Measurements from ENCODE around the gene FAM131B.

The FAM131B gene

DNA sequence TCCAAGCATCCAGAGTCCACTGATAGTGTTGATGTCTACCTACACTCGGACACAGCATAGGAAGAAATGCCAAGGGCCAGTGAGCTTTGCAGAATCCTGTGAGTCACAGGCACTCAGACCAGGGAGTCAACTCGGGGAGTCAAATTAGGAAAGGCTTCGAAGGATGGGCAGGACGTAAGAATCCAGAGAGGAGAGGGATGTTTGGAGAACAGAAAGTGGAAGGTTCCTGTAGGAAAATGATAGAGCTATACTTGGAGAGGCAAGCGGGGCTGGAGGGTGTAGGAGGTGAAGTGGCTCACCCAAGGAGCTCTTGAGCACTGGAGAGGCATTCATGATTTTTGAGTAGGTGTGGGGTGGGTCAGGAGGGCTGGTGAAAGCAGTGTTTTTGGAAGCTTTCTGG, 21.6 kb upstream of the FAM131B start:
- no peak overlapping the region for H3K4me3 ChIP-seq (ENCODE audit: low read depth, low read length, poor library complexity, severe bottlenecking)
- H3K79me2 ChIP-seq (ENCODE audit: insufficient read depth, low read length), result no peaks in the 10 kb centered on the region
- no peaks in the 10 kb centered on the region for H3K9me3 ChIP-seq (ENCODE audit: low read length)
- H3F3A ChIP-seq (ENCODE audit: insufficient read depth, low read length), result no peaks in the 10 kb centered on the region
- H3K9me2 ChIP-seq (ENCODE audit: low read depth, low read length), result no peaks in the 10 kb centered on the region
- no peak overlapping the region for H3K27ac ChIP-seq (ENCODE audit: low read depth, low read length, poor library complexity, severe bottlenecking)
- no peaks in the 10 kb centered on the region for H3K36me3 ChIP-seq (ENCODE audit: insufficient read depth, low read length)
- H3K9ac ChIP-seq (ENCODE audit: low read length), result no peak overlapping the region
- no peaks in the 10 kb centered on the region for H4K20me1 ChIP-seq (ENCODE audit: insufficient read depth, low read length)
- 0 out of 2 replicates have a peak, but pooled peaks cover 4% of the 10 kb centered on the region for H3K27me3 ChIP-seq (ENCODE audit: insufficient read depth, low read length)
- peaks cover 4% of the 10 kb centered on the region for H3K4me1 ChIP-seq (ENCODE audit: insufficient read depth, low read length, severe bottlenecking)
- no peak overlapping the region for H2AFZ ChIP-seq (ENCODE audit: low read length)
- TF ChIP-seq, protein P1, sequence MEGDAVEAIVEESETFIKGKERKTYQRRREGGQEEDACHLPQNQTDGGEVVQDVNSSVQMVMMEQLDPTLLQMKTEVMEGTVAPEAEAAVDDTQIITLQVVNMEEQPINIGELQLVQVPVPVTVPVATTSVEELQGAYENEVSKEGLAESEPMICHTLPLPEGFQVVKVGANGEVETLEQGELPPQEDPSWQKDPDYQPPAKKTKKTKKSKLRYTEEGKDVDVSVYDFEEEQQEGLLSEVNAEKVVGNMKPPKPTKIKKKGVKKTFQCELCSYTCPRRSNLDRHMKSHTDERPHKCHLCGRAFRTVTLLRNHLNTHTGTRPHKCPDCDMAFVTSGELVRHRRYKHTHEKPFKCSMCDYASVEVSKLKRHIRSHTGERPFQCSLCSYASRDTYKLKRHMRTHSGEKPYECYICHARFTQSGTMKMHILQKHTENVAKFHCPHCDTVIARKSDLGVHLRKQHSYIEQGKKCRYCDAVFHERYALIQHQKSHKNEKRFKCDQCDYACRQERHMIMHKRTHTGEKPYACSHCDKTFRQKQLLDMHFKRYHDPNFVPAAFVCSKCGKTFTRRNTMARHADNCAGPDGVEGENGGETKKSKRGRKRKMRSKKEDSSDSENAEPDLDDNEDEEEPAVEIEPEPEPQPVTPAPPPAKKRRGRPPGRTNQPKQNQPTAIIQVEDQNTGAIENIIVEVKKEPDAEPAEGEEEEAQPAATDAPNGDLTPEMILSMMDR (IDR thresholded peaks at IDR 0.05; ENCODE audit: low read length), result no peak
- TF ChIP-seq EZH2 (IDR thresholded peaks at IDR 0.05; ENCODE audit: borderline replicate concordance, low read length), result no peak
- H3K4me2 ChIP-seq (ENCODE audit: low read length), result no peak overlapping the region

DNA sequence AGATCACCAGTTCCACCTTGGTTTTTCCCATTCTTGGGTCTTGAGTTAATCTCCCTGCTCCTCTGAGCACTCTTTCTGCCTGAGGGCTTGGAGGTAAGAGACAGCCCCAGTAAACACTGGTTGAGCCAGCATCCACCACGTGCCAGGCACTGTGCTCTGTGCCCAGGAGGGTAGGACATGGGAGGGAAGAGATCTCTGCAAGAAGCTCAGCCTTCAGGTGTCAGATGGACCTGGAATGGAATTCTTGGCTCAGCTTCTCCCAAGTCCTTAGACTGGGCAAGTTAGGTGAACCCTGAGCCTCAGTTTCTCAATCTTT, 21.1 kb upstream of the FAM131B start:
- Histone ChIP-seq H3K79me2 (ENCODE audit: insufficient read depth, low read length) (no peaks in the 10 kb centered on the region), H3K4me3 (ENCODE audit: low read depth, low read length, poor library complexity, severe bottlenecking) (no peak overlapping the region), H3K9ac (ENCODE audit: low read length) (no peak overlapping the region), H3K4me1 (ENCODE audit: insufficient read depth, low read length, severe bottlenecking) (peaks cover 4% of the 10 kb centered on the region), H3K4me2 (ENCODE audit: low read length) (no peak overlapping the region), H3K27me3 (ENCODE audit: insufficient read depth, low read length) (0 out of 2 replicates have a peak, but pooled peaks cover 4% of the 10 kb centered on the region), H3K9me2 (ENCODE audit: low read depth, low read length) (no peaks in the 10 kb centered on the region), H2AFZ (ENCODE audit: low read length) (no peak overlapping the region), H3F3A (ENCODE audit: insufficient read depth, low read length) (no peaks in the 10 kb centered on the region), H3K36me3 (ENCODE audit: insufficient read depth, low read length) (no peaks in the 10 kb centered on the region), H3K27ac (ENCODE audit: low read depth, low read length, poor library complexity, severe bottlenecking) (no peak overlapping the region), H3K9me3 (ENCODE audit: low read length) (no peaks in the 10 kb centered on the region), H4K20me1 (ENCODE audit: insufficient read depth, low read length) (no peaks in the 10 kb centered on the region)
- TF ChIP-seq EZH2 (IDR thresholded peaks at IDR 0.05; ENCODE audit: borderline replicate concordance, low read length), result no peak
- TF ChIP-seq, protein P1 (IDR thresholded peaks at IDR 0.05; ENCODE audit: low read length), result no peak

DNA sequence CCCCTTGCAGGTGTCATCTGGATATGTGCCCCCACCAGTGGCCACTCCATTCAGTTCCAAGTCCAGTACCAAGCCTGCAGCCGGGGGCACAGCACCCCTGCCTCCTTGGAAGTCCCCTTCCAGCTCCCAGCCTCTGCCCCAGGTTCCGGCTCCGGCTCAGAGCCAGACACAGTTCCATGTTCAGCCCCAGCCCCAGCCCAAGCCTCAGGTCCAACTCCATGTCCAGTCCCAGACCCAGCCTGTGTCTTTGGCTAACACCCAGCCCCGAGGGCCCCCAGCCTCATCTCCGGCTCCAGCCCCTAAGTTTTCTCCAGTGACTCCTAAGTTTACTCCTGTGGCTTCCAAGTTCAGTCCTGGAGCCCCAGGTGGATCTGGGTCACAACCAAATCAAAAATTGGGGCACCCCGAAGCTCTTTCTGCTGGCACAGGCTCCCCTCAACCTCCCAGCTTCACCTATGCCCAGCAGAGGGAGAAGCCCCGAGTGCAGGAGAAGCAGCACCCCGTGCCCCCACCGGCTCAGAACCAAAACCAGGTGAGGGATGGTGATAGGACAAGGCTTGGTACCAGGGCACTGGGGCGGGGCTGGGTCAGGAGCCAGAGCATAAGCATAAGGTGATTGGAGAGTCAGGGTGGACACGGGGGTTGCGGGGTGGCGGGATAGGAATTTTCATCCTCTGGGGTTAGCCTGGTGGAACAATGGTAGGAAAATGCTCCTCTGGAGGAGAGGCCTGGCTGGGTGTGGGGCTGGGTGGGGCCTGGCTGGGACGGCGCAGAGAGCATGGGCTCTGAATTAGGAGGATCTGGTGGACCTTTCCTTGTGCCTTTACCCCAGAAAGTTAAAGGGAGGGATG, 20.5 kb upstream of the FAM131B start:
- Histone ChIP-seq H4K20me1 (ENCODE audit: insufficient read depth, low read length) (no peaks in the 10 kb centered on the region), H3K36me3 (ENCODE audit: insufficient read depth, low read length) (no peaks in the 10 kb centered on the region), H3F3A (ENCODE audit: insufficient read depth, low read length) (no peaks in the 10 kb centered on the region)

More for the DNA sequence above, 20.5 kb upstream of the FAM131B start:
- H3K4me1 ChIP-seq (ENCODE audit: insufficient read depth, low read length, severe bottlenecking), result peaks cover 4% of the 10 kb centered on the region
- no peaks in the 10 kb centered on the region for H3K9me3 ChIP-seq (ENCODE audit: low read length)
- no peak overlapping the region for H3K4me2 ChIP-seq (ENCODE audit: low read length)
- H3K27ac ChIP-seq (ENCODE audit: low read depth, low read length, poor library complexity, severe bottlenecking), result no peak overlapping the region
- H3K4me3 ChIP-seq (ENCODE audit: low read depth, low read length, poor library complexity, severe bottlenecking), result no peak overlapping the region
- 0 out of 2 replicates have a peak, but pooled peaks cover 4% of the 10 kb centered on the region for H3K27me3 ChIP-seq (ENCODE audit: insufficient read depth, low read length)
- H3K9ac ChIP-seq (ENCODE audit: low read length), result no peak overlapping the region
- no peaks in the 10 kb centered on the region for H3K9me2 ChIP-seq (ENCODE audit: low read depth, low read length)
- no peak for TF ChIP-seq EZH2 (IDR thresholded peaks at IDR 0.05; ENCODE audit: borderline replicate concordance, low read length)
- no peak overlapping the region for H2AFZ ChIP-seq (ENCODE audit: low read length)
- H3K79me2 ChIP-seq (ENCODE audit: insufficient read depth, low read length), result no peaks in the 10 kb centered on the region

Data from OCI-LY1 (cell line).